Common myeloid progenitor, CD34-positive (primary cell): ENCODE measurements around the gene TM9SF1.
"Not testable (repeated sequence)": the region's sequence is repeated elsewhere in the genome, so short reads cannot be mapped to it uniquely, and the experiment has no call there.

ENCODE experiments used
- CTCF ChIA-PET: fragments of 350-600 bp; sonication (Branson Sonifier 250); formaldehyde crosslinking; loops from one replicate; lab custom pipeline; 2021; ENCODE audit warnings: antibody characterized with exemption; lab: Charles Lee
- POLR2A ChIA-PET: fragments of 350-600 bp; sonication (Branson Sonifier 250); formaldehyde crosslinking; loops from one replicate; lab custom pipeline; 2021; ENCODE audit warnings: antibody characterized with exemption; lab: Charles Lee
- DNase-seq, 3 donors: peaks; one replicate each; pipeline versions ENCODE4 v3.0.0 to v3.0.0-alpha.2; 2013
- H3K27ac ChIP-seq, 2 experiments: 1 replicate in 1 of 2; 2 replicates in 1 of 2; pipeline ENCODE4 v1.7.0; 2013; ENCODE audit warnings: inconsistent platforms in 2 of 2, low read length in 2 of 2, mild to moderate bottlenecking in 2 of 2, low read depth in 1 of 2, moderate library complexity in 1 of 2; ENCODE audit not compliant: severe bottlenecking in 2 of 2, insufficient read depth in 1 of 2, poor library complexity in 1 of 2
- H3K27me3 ChIP-seq, 5 experiments: replicated peaks in 2 of 5; 1 replicate in 3 of 5; 2 replicates in 2 of 5; pipeline versions ENCODE4 v1.6.1 to v1.7.0; 2013; ENCODE audit warnings: low read length in 4 of 5, mild to moderate bottlenecking in 2 of 5, moderate library complexity in 2 of 5, inconsistent platforms in 1 of 5; ENCODE audit not compliant: insufficient read depth in 5 of 5, control insufficient read depth in 4 of 5
- H3K36me3 ChIP-seq, 4 experiments: 1 replicate in 2 of 4; 2 replicates in 2 of 4; pipeline versions ENCODE4 v1.6.1 to v1.7.0; 2013; ENCODE audit warnings: low read length in 3 of 4, control low read depth in 1 of 4, mild to moderate bottlenecking in 1 of 4; ENCODE audit not compliant: control insufficient read depth in 4 of 4, insufficient read depth in 4 of 4
- H3K4me1 ChIP-seq, 4 experiments: 1 replicate in 3 of 4; 2 replicates in 1 of 4; pipeline versions ENCODE4 v1.6.1 to v1.7.1; 2013; ENCODE audit warnings: low read length in 3 of 4, mild to moderate bottlenecking in 3 of 4, control low read depth in 1 of 4, inconsistent platforms in 1 of 4, moderate library complexity in 1 of 4; ENCODE audit not compliant: control insufficient read depth in 4 of 4, insufficient read depth in 4 of 4; ENCODE audit errors: control extremely low read depth in 1 of 4
- H3K4me3 ChIP-seq, 7 experiments: 1 replicate in 4 of 7; 2 replicates in 3 of 7; pipeline versions ENCODE4 v1.5.1 to v1.7.0; 2013; ENCODE audit warnings: mild to moderate bottlenecking in 7 of 7, low read length in 6 of 7, moderate library complexity in 6 of 7, inconsistent platforms in 2 of 7, low read depth in 2 of 7, control low read depth in 1 of 7; ENCODE audit not compliant: insufficient read depth in 4 of 7, control insufficient read depth in 1 of 7; ENCODE audit errors: extremely low read depth in 1 of 7
- H3K9me3 ChIP-seq, 5 experiments: 1 replicate in 4 of 5; 2 replicates in 1 of 5; pipeline versions ENCODE4 v1.6.1 to v1.7.1; 2013; ENCODE audit warnings: low read length in 4 of 5, mild to moderate bottlenecking in 2 of 5, inconsistent platforms in 1 of 5, low read depth in 1 of 5, moderate library complexity in 1 of 5; ENCODE audit not compliant: control insufficient read depth in 4 of 5, insufficient read depth in 2 of 5; ENCODE audit errors: control extremely low read depth in 1 of 5
- WGBS: methylation state at CpG from one replicate; pipeline ENCODE4 v1.1.5; 2013; ENCODE audit not compliant: insufficient coverage; 5-methylcytosine and 5-hydroxymethylcytosine counted together

TM9SF1 gene

GRCh38 chr14:24207104-24207551 lies 11.9 kb upstream of the TM9SF1 start:
- H3K9me3 ChIP-seq = peaks cover 0 to 4% (median 0%) of the 10 kb centered on the region in 5 experiments
- peaks cover 13 to 68% (median 54%) of the 10 kb centered on the region in 4 experiments for H3K36me3 ChIP-seq
- no peak for DNase-seq
- 88% methylated on average over 5 of the region's 5 CpGs for WGBS
- no peak overlapping the region for H3K27ac ChIP-seq
- POLR2A ChIA-PET = no interaction called here
- no peaks in the 10 kb centered on the region for H3K27me3 ChIP-seq
- CTCF ChIA-PET = interaction anchor here (1.0 to 1.9 kb wide), 4 partner anchors 11 to 93 kb away, joined by 3 to 6 read pairs (median 4); partner anchors contain the start of genes NOP9 and TINF2
- peaks cover 0 to under 1% (median 0%) of the 10 kb centered on the region in 4 experiments for H3K4me1 ChIP-seq
- H3K4me3 ChIP-seq = no peak overlapping the region

GRCh38 chr14:24206260-24207103 lies 11.2 kb upstream of the TM9SF1 start:
- H3K36me3 ChIP-seq = peaks cover 15 to 71% (median 55%) of the 10 kb centered on the region in 4 experiments
- 97% methylated on average over 9 of the region's 11 CpGs for WGBS

GRCh38 chr14:24204163-24205146 lies 9.2 kb upstream of the TM9SF1 start:
- H3K27me3 ChIP-seq = no peaks in the 10 kb centered on the region
- CTCF ChIA-PET = interaction anchor here (0.7 to 1.9 kb wide), 3 partner anchors 9 to 132 kb away, joined by 3 to 6 read pairs (median 3); partner anchors contain the start of genes CHMP4A and TM9SF1

More at GRCh38 chr14:24206260-24207103, 11.2 kb upstream of the TM9SF1 start:
- DNase-seq = no peak
- no peak overlapping the region for H3K27ac ChIP-seq
- H3K4me1 ChIP-seq = no peaks in the 10 kb centered on the region
- peaks cover 0 to 4% (median 0%) of the 10 kb centered on the region in 5 experiments for H3K9me3 ChIP-seq
- CTCF ChIA-PET = interaction anchor here (1.0 to 1.9 kb wide), 6 partner anchors 10 to 94 kb away, joined by 3 to 6 read pairs (median 4); partner anchors contain the start of genes NOP9, TINF2 and TM9SF1
- POLR2A ChIA-PET = no interaction called here
- no peaks in the 10 kb centered on the region for H3K27me3 ChIP-seq
- H3K4me3 ChIP-seq = no peak overlapping the region

GRCh38 chr14:24203249-24203886 lies 8.1 kb upstream of the TM9SF1 start:
- 97% methylated on average over 10 of the region's 16 CpGs for WGBS
- DNase-seq, H3K4me1 ChIP-seq, POLR2A ChIA-PET, H3K4me3 ChIP-seq, H3K27me3 ChIP-seq, H3K9me3 ChIP-seq, H3K27ac ChIP-seq: not testable (repeated sequence)
- H3K36me3 ChIP-seq = peaks cover 13 to 54% (median 38%) of the 10 kb centered on the region in 4 experiments
- CTCF ChIA-PET = interaction anchor here (1.3 kb wide), 1 partner anchor 10 kb away, joined by 3 read pairs; the partner anchor contains the start of gene CHMP4A

More at GRCh38 chr14:24204163-24205146, 9.2 kb upstream of the TM9SF1 start:
- peaks cover 13 to 58% (median 43%) of the 10 kb centered on the region in 4 experiments for H3K36me3 ChIP-seq
- POLR2A ChIA-PET = no interaction called here
- H3K9me3 ChIP-seq = peaks cover 0 to 4% (median 0%) of the 10 kb centered on the region in 5 experiments
- DNase-seq = no peak
- WGBS = 85% methylated on average over 6 of the region's 7 CpGs
- no peak overlapping the region for H3K4me3 ChIP-seq
- H3K27ac ChIP-seq = no peak overlapping the region
- H3K4me1 ChIP-seq = no peaks in the 10 kb centered on the region

GRCh38 chr14:24202538-24202937 lies 7.3 kb upstream of the TM9SF1 start:
- peaks cover 13 to 46% (median 32%) of the 10 kb centered on the region in 4 experiments for H3K36me3 ChIP-seq
- H3K27ac ChIP-seq, DNase-seq, H3K9me3 ChIP-seq, CTCF ChIA-PET, H3K27me3 ChIP-seq, H3K4me3 ChIP-seq, POLR2A ChIA-PET, H3K4me1 ChIP-seq: not testable (repeated sequence)
- WGBS = 99% methylated on average over 8 of the region's 8 CpGs

- H3K4me3 ChIP-seq = no peak overlapping the region
- DNase-seq = no peak
- ChIA-PET CTCF (interaction anchor here (1.5 to 1.8 kb wide), 2 partner anchors 10 to 17 kb away, joined by 4 to 6 read pairs; partner anchors contain the start of gene MDP1), POLR2A (no interaction called here)
- H3K9me3 ChIP-seq = peaks cover 0 to 4% (median 0%) of the 10 kb centered on the region in 5 experiments
- no peak overlapping the region for H3K27ac ChIP-seq
- no peaks in the 10 kb centered on the region for H3K27me3 ChIP-seq
- 89% methylated on average over 5 of the region's 7 CpGs for WGBS
- peaks cover 6 to 22% (median 12%) of the 10 kb centered on the region in 4 experiments for H3K36me3 ChIP-seq
- H3K4me1 ChIP-seq = peaks cover 4 to 32% (median 25%) of the 10 kb centered on the region in 4 experiments
Measured at GRCh38 chr14:24198814-24199524, 3.7 kb upstream of the TM9SF1 start.
